Fibroblast of skin of back (primary cell): ENCODE data around the gene PML.
A peak's percentile ranks its signal among the peaks of the same experiment; 100 is the strongest.
"Not testable (repeated sequence)": the region's sequence is repeated elsewhere in the genome, so short reads cannot be mapped to it uniquely, and the experiment has no call there.

Experiments
- DNase-seq: peaks from one replicate; pipeline ENCODE4 v3.0.0-alpha.2; 2013

Gene PML

GRCh38 chr15:74040109-74040850, 45.8 kb downstream of the PML start:
- peak; percentile 100 for DNase-seq

- peak; percentile 62 for DNase-seq
These were observed 46.8 kb downstream of the PML start for GRCh38 chr15:74041311-74041756.

GRCh38 chr15:74041777-74042435, 47.4 kb downstream of the PML start:
- DNase-seq: no peak

- DNase-seq: no peak
These were observed 48.3 kb downstream of the PML start for GRCh38 chr15:74042603-74043424.

GRCh38 chr15:74043425-74044266, 49.1 kb downstream of the PML start:
- no peak for DNase-seq

GRCh38 chr15:74044267-74045110, 50.0 kb downstream of the PML start:
- no peak for DNase-seq

GRCh38 chr15:74045184-74045583, 50.7 kb downstream of the PML start:
- DNase-seq: no peak

GRCh38 chr15:74045636-74046274, 51.2 kb downstream of the PML start:
- DNase-seq: no peak

- no peak for DNase-seq
These were observed 51.8 kb downstream of the PML start for GRCh38 chr15:74046275-74046674.

GRCh38 chr15:74050127-74050526, 55.6 kb downstream of the PML start:
- no peak for DNase-seq

- peak; percentile 51 for DNase-seq
These were observed 56.2 kb downstream of the PML start for GRCh38 chr15:74050556-74051234.

- not testable (repeated sequence) for DNase-seq
These were observed 58.0 kb downstream of the PML start for GRCh38 chr15:74052271-74053260.

- no peak for DNase-seq
These were observed 59.0 kb downstream of the PML start for GRCh38 chr15:74053517-74053916.

GRCh38 chr15:74053941-74054529, 59.5 kb downstream of the PML start:
- peak; percentile 60 for DNase-seq

- no peak for DNase-seq
These were observed 61.3 kb downstream of the PML start for GRCh38 chr15:74055804-74056203.

GRCh38 chr15:74056330-74056729, 61.8 kb downstream of the PML start:
- DNase-seq: not testable (repeated sequence)

- DNase-seq: not testable (repeated sequence)
These were observed 64.7 kb downstream of the PML start for GRCh38 chr15:74059050-74059833.

- no peak for DNase-seq
These were observed 65.7 kb downstream of the PML start for GRCh38 chr15:74060251-74060650.
